PFSK-1 (cell line): Measurements from ENCODE around the gene ZNF737.

ENCODE experiments used
- POLR2AphosphoS5 ChIP-seq: IDR thresholded peaks from 2 replicates; pipeline ENCODE4 v1.6.1; 2012; ENCODE audit warnings: low read depth, mild to moderate bottlenecking, control low read depth, low read length, moderate library complexity
- REST ChIP-seq, 2 experiments: IDR thresholded peaks; 2 replicates each; pipeline versions ENCODE4 v1.6.1 to v1.8.0; 2011 to 2012; ENCODE audit warnings: low read depth in 2 of 2, low read length in 2 of 2, control low read depth in 1 of 2, inconsistent platforms in 1 of 2, mild to moderate bottlenecking in 1 of 2, moderate library complexity in 1 of 2; ENCODE audit not compliant: insufficient read depth in 1 of 2
- SIN3A ChIP-seq: IDR thresholded peaks from 2 replicates; pipeline ENCODE4 v1.6.1; 2012; ENCODE audit warnings: mild to moderate bottlenecking, low read length, moderate library complexity, borderline replicate concordance; ENCODE audit not compliant: insufficient read depth
- TAF1 ChIP-seq: IDR thresholded peaks from 2 replicates; pipeline ENCODE4 v1.6.1; 2012; ENCODE audit warnings: low read length, control low read depth, borderline replicate concordance; ENCODE audit not compliant: insufficient read depth

- TF ChIP-seq POLR2AphosphoS5 (peak; percentile 71), REST (IDR thresholded peaks at IDR 0.05; ENCODE audit: insufficient read depth in 1 of 2, low read depth in 2 of 2, low read length in 2 of 2) (no peak), TAF1 (peak; percentile 71; the same call in 1 of the 2 replicates), SIN3A (no peak)
These were observed at the start of gene ZNF737 for GRCh38 chr19:20565321-20566018.
